Ectodermal cell (in vitro differentiated cells): ENCODE measurements around the gene ITIH5.

ENCODE experiments used
- H3K27ac ChIP-seq: 2 replicates; pipeline ENCODE4 v1.7.0; 2013; ENCODE audit warnings: mild to moderate bottlenecking, low read depth, low read length; ENCODE audit not compliant: insufficient read depth, poor library complexity, severe bottlenecking
- H3K27me3 ChIP-seq: 2 replicates; pipeline ENCODE4 v1.7.0; 2013; ENCODE audit warnings: mild to moderate bottlenecking, low read length; ENCODE audit not compliant: insufficient read depth, control insufficient read depth, poor library complexity, severe bottlenecking
- H3K36me3 ChIP-seq: one replicate; pipeline ENCODE4 v1.7.0; 2013; ENCODE audit warnings: low read length; ENCODE audit not compliant: control insufficient read depth, insufficient read depth
- H3K4me1 ChIP-seq: one replicate; pipeline ENCODE4 v1.7.0; 2013; ENCODE audit warnings: low read length; ENCODE audit not compliant: control insufficient read depth, insufficient read depth
- H3K4me3 ChIP-seq: 2 replicates; pipeline ENCODE4 v1.7.0; 2013; ENCODE audit warnings: low read depth, low read length, control low read depth; ENCODE audit not compliant: insufficient read depth
- H3K9me3 ChIP-seq: 2 replicates; pipeline ENCODE4 v1.7.0; 2013; ENCODE audit warnings: mild to moderate bottlenecking, low read length, moderate library complexity; ENCODE audit not compliant: control insufficient read depth
- WGBS, 2 experiments: methylation state at CpG; one replicate each; pipeline ENCODE4 v1.1.7; 2013; ENCODE audit warnings: missing lambda C conversion rate in 2 of 2; 5-methylcytosine and 5-hydroxymethylcytosine counted together

Gene ITIH5

DNA sequence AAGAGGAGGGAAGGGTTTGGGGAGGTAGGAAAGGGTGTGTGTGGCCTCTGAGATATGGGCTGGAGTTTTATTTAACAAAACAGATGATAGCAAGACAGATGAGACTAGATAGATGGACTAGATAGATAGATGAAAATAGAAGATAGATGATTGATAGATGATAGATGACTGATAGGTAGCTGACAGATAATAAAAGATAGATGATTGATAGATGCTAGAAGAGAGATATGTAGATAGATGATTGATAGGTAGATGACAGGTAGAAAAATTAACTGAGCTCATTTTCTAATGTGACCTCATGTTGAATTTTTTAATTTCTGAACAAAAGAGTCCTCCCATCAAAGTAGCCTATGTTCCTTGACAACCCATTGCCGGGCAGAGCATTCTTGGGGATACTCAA, 139.3 kb downstream of the ITIH5 start:
- WGBS, 2 experiments: 86 to 100% methylated on average over 1 of the region's 1 CpG
- H3K27me3 ChIP-seq: no peaks in the 10 kb centered on the region
- H3K4me3 ChIP-seq: no peak overlapping the region
- H3K9me3 ChIP-seq: no peaks in the 10 kb centered on the region
- H3K36me3 ChIP-seq: no peaks in the 10 kb centered on the region
- no peak overlapping the region for H3K27ac ChIP-seq
- no peaks in the 10 kb centered on the region for H3K4me1 ChIP-seq

- WGBS, 2 experiments: 94 to 96% methylated on average over 18 to 19 of the region's 19 CpGs
Measured at GRCh38 chr10:7526017-7526400, 140.8 kb downstream of the ITIH5 start.

DNA sequence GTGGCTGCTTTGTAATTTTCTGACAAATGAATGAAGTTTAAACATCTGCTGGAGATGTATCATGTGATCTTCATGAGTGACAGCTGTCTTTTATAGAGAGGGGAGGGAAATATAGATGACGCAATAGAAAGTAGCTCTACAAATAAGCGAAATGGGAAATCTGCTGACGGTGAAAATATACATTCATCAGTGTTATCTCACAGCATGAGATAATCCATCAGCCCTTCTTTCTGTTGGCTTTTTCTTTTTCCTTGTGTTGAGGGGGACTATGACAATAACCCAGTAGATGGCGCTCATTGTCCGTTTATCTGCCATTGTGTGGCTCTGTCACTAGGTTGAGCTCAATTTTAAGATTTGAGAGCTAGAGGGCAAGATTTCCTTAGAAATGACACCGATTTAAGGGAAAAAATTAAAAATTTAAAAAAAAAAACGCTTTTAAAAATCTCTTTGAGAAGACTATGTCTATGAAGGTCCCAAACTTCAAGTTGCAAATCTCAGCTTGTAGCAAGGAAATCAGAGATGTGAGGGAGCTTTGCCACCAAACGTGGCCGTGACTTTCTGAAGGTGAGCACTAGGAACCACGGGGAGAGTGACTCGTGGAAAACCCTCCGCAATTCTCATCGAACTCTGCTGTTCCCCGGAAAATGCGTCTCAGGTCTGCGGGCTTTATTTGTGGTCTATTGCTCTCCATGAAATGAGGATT, 141.3 kb downstream of the ITIH5 start:
- no peaks in the 10 kb centered on the region for H3K27me3 ChIP-seq
- H3K36me3 ChIP-seq: no peaks in the 10 kb centered on the region
- H3K4me3 ChIP-seq: no peak overlapping the region
- H3K4me1 ChIP-seq: no peaks in the 10 kb centered on the region
- H3K9me3 ChIP-seq: no peaks in the 10 kb centered on the region
- 53 to 64% methylated on average over 13 to 16 of the region's 16 CpGs for WGBS, 2 experiments
- no peak overlapping the region for H3K27ac ChIP-seq

More at GRCh38 chr10:7526017-7526400, 140.8 kb downstream of the ITIH5 start:
- Histone ChIP-seq H3K4me3 (no peak overlapping the region), H3K36me3 (no peaks in the 10 kb centered on the region), H3K4me1 (no peaks in the 10 kb centered on the region), H3K9me3 (no peaks in the 10 kb centered on the region), H3K27me3 (no peaks in the 10 kb centered on the region), H3K27ac (no peak overlapping the region)

- H3K36me3 ChIP-seq: no peaks in the 10 kb centered on the region
- H3K9me3 ChIP-seq: no peaks in the 10 kb centered on the region
- no peaks in the 10 kb centered on the region for H3K27me3 ChIP-seq
- no peaks in the 10 kb centered on the region for H3K4me1 ChIP-seq
- H3K27ac ChIP-seq: no peak overlapping the region
- no peak overlapping the region for H3K4me3 ChIP-seq
- WGBS, 2 experiments: 93 to 97% methylated on average over 4 of the region's 4 CpGs
Measured at GRCh38 chr10:7523656-7524055, 143.1 kb downstream of the ITIH5 start.

DNA sequence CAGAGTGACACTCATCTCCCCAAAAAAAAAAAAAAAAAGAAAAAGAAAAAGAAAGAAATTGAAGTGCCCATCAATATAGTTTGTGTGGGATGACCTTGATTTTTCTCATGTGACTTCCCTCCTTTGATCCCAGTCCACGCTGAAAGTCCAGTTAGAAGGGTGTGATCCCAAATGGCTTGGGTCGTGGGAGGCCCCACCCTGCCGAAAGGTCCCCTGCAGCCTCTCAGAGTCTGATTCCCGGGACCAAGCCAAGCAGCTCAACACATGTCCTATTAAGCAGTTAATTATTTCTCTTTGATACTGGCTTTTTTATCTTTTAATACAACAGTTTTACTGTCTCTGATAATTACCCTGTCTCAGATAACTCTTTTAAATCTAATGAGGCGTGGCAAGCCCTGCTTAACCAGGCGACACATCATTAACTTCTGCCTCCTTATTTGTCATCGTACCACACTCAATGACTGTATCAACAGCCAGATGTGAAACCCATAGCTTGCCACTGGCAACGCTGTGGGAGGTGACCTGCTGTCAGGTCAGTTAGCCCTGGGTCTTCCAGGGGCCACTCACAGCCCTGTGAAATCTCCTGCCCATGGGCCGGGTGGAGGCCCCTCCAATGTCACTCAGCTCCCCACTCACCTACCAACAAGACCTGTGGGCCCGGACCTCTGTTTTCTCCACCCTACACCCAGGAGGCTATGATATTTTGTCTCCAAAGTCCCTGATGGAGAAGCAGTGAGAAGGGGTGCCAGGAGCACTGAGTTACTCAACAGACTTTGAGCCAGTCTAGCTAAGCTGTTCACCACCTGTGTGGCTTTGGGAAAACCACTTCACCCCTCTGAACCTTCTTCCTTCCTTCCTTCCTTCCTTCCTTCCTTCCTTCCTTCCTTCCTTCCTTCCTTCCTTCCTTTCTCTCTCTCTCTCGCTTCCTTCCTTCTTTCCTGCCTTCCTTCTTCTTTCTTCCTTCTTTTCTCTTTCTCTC, 146.0 kb downstream of the ITIH5 start:
- H3K27ac ChIP-seq: no peak overlapping the region
- no peaks in the 10 kb centered on the region for H3K36me3 ChIP-seq
- H3K27me3 ChIP-seq: no peaks in the 10 kb centered on the region
- no peaks in the 10 kb centered on the region for H3K9me3 ChIP-seq
- no peaks in the 10 kb centered on the region for H3K4me1 ChIP-seq
- 85 to 87% methylated on average over 11 of the region's 11 CpGs for WGBS, 2 experiments
- no peak overlapping the region for H3K4me3 ChIP-seq

GRCh38 chr10:7519351-7519750, 147.4 kb downstream of the ITIH5 start:
- Histone ChIP-seq H3K27ac (no peak overlapping the region), H3K4me1 (no peaks in the 10 kb centered on the region), H3K36me3 (no peaks in the 10 kb centered on the region), H3K9me3 (no peaks in the 10 kb centered on the region), H3K4me3 (no peak overlapping the region), H3K27me3 (no peaks in the 10 kb centered on the region)
- WGBS, 2 experiments: 96 to 99% methylated on average over 6 of the region's 6 CpGs

DNA sequence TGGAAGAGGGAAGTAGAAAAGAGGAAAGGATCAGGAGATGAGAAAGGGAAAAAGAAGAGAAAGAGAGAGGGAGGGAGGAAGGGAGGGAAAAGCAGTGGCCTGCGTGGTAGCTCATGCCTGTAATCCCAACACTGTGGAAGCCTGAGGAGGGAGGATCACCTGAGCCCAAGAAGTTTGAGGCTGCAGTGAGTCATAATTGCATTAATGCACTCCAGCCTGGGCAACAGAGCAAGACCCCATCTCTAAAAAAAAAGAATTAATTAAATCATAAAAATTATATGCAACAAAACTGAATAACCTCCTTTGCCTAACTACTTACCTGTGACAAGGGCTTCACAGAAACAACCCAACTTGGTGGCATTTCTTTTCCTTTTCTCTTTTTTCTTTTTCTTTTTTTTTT, 148.1 kb downstream of the ITIH5 start:
- Histone ChIP-seq H3K27me3 (no peaks in the 10 kb centered on the region), H3K27ac (no peak overlapping the region), H3K9me3 (no peaks in the 10 kb centered on the region), H3K4me3 (no peak overlapping the region), H3K36me3 (no peaks in the 10 kb centered on the region), H3K4me1 (no peaks in the 10 kb centered on the region)
- 95 to 96% methylated on average over 1 of the region's 1 CpG for WGBS, 2 experiments

- H3K4me1 ChIP-seq: no peaks in the 10 kb centered on the region
- no peaks in the 10 kb centered on the region for H3K9me3 ChIP-seq
- no peaks in the 10 kb centered on the region for H3K27me3 ChIP-seq
- H3K4me3 ChIP-seq: no peak overlapping the region
- H3K36me3 ChIP-seq: no peaks in the 10 kb centered on the region
- WGBS, 2 experiments: 86 to 87% methylated on average over 5 of the region's 5 CpGs
- H3K27ac ChIP-seq: no peak overlapping the region
Measured at GRCh38 chr10:7515439-7515838, 151.3 kb downstream of the ITIH5 start.

GRCh38 chr10:7513936-7514335, 152.8 kb downstream of the ITIH5 start:
- Histone ChIP-seq H3K27ac (no peak overlapping the region), H3K36me3 (no peaks in the 10 kb centered on the region), H3K4me3 (no peak overlapping the region), H3K27me3 (no peaks in the 10 kb centered on the region), H3K4me1 (no peaks in the 10 kb centered on the region), H3K9me3 (no peaks in the 10 kb centered on the region)
- WGBS, 2 experiments: 47 to 54% methylated on average over 4 of the region's 4 CpGs

GRCh38 chr10:7513455-7513854, 153.3 kb downstream of the ITIH5 start:
- Histone ChIP-seq H3K27ac (no peak overlapping the region), H3K27me3 (no peaks in the 10 kb centered on the region), H3K36me3 (no peaks in the 10 kb centered on the region), H3K9me3 (no peaks in the 10 kb centered on the region), H3K4me3 (no peak overlapping the region), H3K4me1 (no peaks in the 10 kb centered on the region)
- WGBS, 2 experiments: 89 to 96% methylated on average over 3 of the region's 3 CpGs
